Smooth muscle cell (in vitro differentiated cells): Measurements from ENCODE around the gene NOSTRIN. TPM values are rescaled to one million over a fixed set of nuclear protein-coding genes. Genes with fewer than 3 reads are reported as not detected.

Experiments used
- DNase-seq: peaks from one replicate; lab custom pipeline; 2025; ENCODE audit not compliant: unreplicated experiment; lab: John Stamatoyannopoulos, UW
- H2AFZ ChIP-seq: fragments of 200-600 bp; sonication (generic); 2 replicates; pipeline ENCODE4 v1.6.0; 2016; ENCODE audit warnings: antibody characterized with exemption, low read depth, mild to moderate bottlenecking
- H3F3A ChIP-seq: fragments of 200-600 bp; sonication (generic); 2 replicates; pipeline ENCODE4 v1.6.0; 2017; ENCODE audit warnings: antibody characterized with exemption, low read depth
- H3K27ac ChIP-seq: fragments of 200-600 bp; sonication (generic); 2 replicates; pipeline ENCODE4 v1.5.1; 2016; ENCODE audit warnings: low read depth, mild to moderate bottlenecking
- H3K27me3 ChIP-seq: fragments of 200-600 bp; sonication (generic); 2 replicates; pipeline ENCODE4 v1.6.1; 2016; ENCODE audit warnings: low read depth, mild to moderate bottlenecking
- H3K36me3 ChIP-seq: fragments of 200-600 bp; sonication (generic); 2 replicates; pipeline ENCODE4 v1.5.1; 2016; ENCODE audit warnings: low read depth
- H3K4me1 ChIP-seq: fragments of 200-600 bp; sonication (generic); 2 replicates; pipeline ENCODE4 v1.5.1; 2016; ENCODE audit warnings: low read depth
- H3K4me2 ChIP-seq: fragments of 200-600 bp; sonication (generic); 2 replicates; pipeline ENCODE4 v1.6.0; 2016; ENCODE audit warnings: mild to moderate bottlenecking
- H3K4me3 ChIP-seq: fragments of 200-600 bp; sonication (generic); 2 replicates; pipeline ENCODE4 v1.5.1; 2016; ENCODE audit warnings: mild to moderate bottlenecking
- H3K79me2 ChIP-seq: fragments of 200-600 bp; sonication (generic); 2 replicates; pipeline ENCODE4 v1.6.0; 2016; ENCODE audit warnings: low read depth, mild to moderate bottlenecking
- H3K9ac ChIP-seq: fragments of 200-600 bp; sonication (generic); 2 replicates; pipeline ENCODE4 v1.6.0; 2016; ENCODE audit warnings: low read depth
- H3K9me3 ChIP-seq: fragments of 200-600 bp; sonication (generic); replicated peaks from 2 replicates; pipeline ENCODE4 v1.5.1; 2016; ENCODE audit warnings: low read depth
- H4K20me1 ChIP-seq: fragments of 200-600 bp; sonication (generic); 2 replicates; pipeline ENCODE4 v1.6.0; 2016; ENCODE audit warnings: low read depth
- WGBS: methylation state at CpG from one replicate; pipeline ENCODE4 v1.1.7; 2016; ENCODE audit warnings: low lambda C conversion rate; 5-methylcytosine and 5-hydroxymethylcytosine counted together
- polyA plus RNA-seq: library from polyadenylated mRNA; unstranded; fragments of >200 nt; fragmentation: Nextera tagmentation; extraction: Ambion mirVana; gene quantifications from 2 replicates; pipeline ENCODE4 v1.2.1, GENCODE V29; 2016
- total RNA-seq: library from RNA; depleted of rRNA; stranded (reverse); fragments of >200 nt; gene quantifications from 2 replicates; pipeline ENCODE4 v1.2.3, GENCODE V29; 2014
- TF ChIP-seq, protein P1 (sequence below): fragments of 200-600 bp; sonication (generic); IDR thresholded peaks from 2 replicates; pipeline ENCODE4 v1.5.1; 2017; ENCODE audit warnings: borderline replicate concordance, mild to moderate bottlenecking, antibody characterized with exemption; ENCODE audit not compliant: insufficient read depth, poor library complexity, severe bottlenecking

The NOSTRIN gene
- total and polyA plus RNA-seq, 2 experiments from 2014 or later = 0.10 TPM; not detected in 1

- Histone ChIP-seq H3K9ac (no peak overlapping the region), H3K9me3 (no peaks in the 10 kb centered on the region), H3K27me3 (no peaks in the 10 kb centered on the region), H3K36me3 (no peaks in the 10 kb centered on the region), H3F3A (no peaks in the 10 kb centered on the region), H4K20me1 (no peaks in the 10 kb centered on the region), H3K4me2 (no peak overlapping the region), H3K4me1 (peaks cover 6% of the 10 kb centered on the region), H2AFZ (no peak overlapping the region), H3K79me2 (no peaks in the 10 kb centered on the region), H3K4me3 (no peak overlapping the region), H3K27ac (no peak overlapping the region)
- DNase-seq = no peak
- TF ChIP-seq, protein P1, sequence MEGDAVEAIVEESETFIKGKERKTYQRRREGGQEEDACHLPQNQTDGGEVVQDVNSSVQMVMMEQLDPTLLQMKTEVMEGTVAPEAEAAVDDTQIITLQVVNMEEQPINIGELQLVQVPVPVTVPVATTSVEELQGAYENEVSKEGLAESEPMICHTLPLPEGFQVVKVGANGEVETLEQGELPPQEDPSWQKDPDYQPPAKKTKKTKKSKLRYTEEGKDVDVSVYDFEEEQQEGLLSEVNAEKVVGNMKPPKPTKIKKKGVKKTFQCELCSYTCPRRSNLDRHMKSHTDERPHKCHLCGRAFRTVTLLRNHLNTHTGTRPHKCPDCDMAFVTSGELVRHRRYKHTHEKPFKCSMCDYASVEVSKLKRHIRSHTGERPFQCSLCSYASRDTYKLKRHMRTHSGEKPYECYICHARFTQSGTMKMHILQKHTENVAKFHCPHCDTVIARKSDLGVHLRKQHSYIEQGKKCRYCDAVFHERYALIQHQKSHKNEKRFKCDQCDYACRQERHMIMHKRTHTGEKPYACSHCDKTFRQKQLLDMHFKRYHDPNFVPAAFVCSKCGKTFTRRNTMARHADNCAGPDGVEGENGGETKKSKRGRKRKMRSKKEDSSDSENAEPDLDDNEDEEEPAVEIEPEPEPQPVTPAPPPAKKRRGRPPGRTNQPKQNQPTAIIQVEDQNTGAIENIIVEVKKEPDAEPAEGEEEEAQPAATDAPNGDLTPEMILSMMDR = no peak
- WGBS = 70% methylated on average over 13 of the region's 13 CpGs
Observed at GRCh38 chr2:168798076-168798887, 4.2 kb upstream of the NOSTRIN start.

GRCh38 chr2:168798888-168799410, 3.5 kb upstream of the NOSTRIN start:
- Histone ChIP-seq H4K20me1 (no peaks in the 10 kb centered on the region), H3K27me3 (no peaks in the 10 kb centered on the region), H3K79me2 (no peaks in the 10 kb centered on the region), H3K9ac (no peak overlapping the region), H3K4me2 (no peak overlapping the region), H3K4me1 (peaks cover 6% of the 10 kb centered on the region), H3K27ac (no peak overlapping the region), H3K9me3 (no peaks in the 10 kb centered on the region), H3F3A (no peaks in the 10 kb centered on the region), H3K4me3 (no peak overlapping the region), H2AFZ (no peak overlapping the region), H3K36me3 (no peaks in the 10 kb centered on the region)
- 88% methylated on average over 1 of the region's 1 CpG for WGBS
- TF ChIP-seq, protein P1 = no peak
- DNase-seq = no peak

DNA sequence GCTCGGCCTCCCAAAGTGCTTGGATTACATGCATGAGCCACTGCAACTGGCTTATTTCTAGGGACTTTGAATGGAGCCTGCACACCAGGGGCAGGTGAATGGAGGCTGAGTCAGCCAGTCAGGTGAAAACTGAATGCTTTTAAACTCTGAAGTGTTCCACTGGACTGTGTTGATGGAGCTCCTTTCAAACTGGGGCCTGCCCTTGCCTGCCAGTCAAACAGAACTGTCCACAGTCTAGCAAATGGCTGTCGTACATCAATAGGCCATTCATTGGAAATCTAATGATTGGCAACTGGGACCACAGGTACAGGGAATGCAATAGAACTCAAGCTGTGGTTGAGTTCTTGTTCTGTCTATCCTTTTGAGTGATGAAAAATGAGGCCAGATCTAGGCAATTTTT, 966 bp upstream of the NOSTRIN start:
- no peaks in the 10 kb centered on the region for H3K27me3 ChIP-seq
- H3K27ac ChIP-seq = no peak overlapping the region
- H3K79me2 ChIP-seq = no peaks in the 10 kb centered on the region
- H2AFZ ChIP-seq = no peak overlapping the region
- no peak overlapping the region for H3K4me2 ChIP-seq
- no peaks in the 10 kb centered on the region for H3K9me3 ChIP-seq
- no peak overlapping the region for H3K9ac ChIP-seq
- 44% methylated on average over 2 of the region's 2 CpGs for WGBS
- no peaks in the 10 kb centered on the region for H3F3A ChIP-seq
- H3K36me3 ChIP-seq = no peaks in the 10 kb centered on the region
- DNase-seq = no peak
- no peak overlapping the region for H3K4me3 ChIP-seq
- H3K4me1 ChIP-seq = peaks cover 6% of the 10 kb centered on the region
- TF ChIP-seq, protein P1 = no peak
- no peaks in the 10 kb centered on the region for H4K20me1 ChIP-seq
